DMS153 treated with DMSO at 0.1 percent for 48 hours (cell line): Measurements from ENCODE around the gene OR10T2.
"Not testable (repeated sequence)": the region's sequence is repeated elsewhere in the genome, so short reads cannot be mapped to it uniquely, and the experiment has no call there.

Experiments
- DNase-seq: peaks from one replicate; lab custom pipeline; 2025; ENCODE audit not compliant: unreplicated experiment; lab: John Stamatoyannopoulos, UW

Gene OR10T2, protein sequence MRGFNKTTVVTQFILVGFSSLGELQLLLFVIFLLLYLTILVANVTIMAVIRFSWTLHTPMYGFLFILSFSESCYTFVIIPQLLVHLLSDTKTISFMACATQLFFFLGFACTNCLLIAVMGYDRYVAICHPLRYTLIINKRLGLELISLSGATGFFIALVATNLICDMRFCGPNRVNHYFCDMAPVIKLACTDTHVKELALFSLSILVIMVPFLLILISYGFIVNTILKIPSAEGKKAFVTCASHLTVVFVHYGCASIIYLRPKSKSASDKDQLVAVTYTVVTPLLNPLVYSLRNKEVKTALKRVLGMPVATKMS

DNA sequence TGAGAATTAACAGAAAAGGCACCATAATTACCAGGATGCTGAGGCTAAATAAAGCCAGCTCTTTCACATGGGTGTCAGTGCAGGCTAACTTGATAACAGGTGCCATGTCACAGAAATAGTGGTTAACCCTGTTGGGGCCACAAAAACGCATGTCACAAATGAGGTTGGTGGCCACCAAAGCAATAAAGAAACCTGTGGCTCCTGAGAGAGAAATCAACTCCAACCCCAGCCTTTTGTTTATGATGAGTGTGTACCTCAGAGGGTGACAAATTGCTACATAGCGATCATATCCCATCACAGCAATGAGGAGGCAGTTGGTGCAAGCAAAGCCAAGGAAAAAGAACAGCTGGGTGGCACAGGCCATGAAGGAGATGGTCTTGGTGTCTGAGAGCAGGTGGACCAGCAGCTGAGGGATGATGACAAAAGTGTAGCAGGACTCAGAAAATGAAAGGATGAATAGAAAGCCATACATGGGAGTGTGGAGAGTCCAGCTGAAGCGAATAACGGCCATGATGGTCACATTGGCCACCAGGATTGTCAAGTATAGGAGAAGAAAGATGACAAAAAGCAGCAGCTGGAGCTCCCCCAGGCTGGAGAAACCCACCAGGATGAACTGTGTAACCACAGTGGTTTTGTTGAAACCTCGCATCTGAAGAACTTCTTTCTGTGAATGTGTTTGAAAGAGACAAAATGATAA is at the start of gene OR10T2:
OR10T2 (minus strand) TSS at position 649 of the 697 bp plus-strand sequence; CDS start at position 649, 0 bp downstream.
- no peak for DNase-seq

DNA sequence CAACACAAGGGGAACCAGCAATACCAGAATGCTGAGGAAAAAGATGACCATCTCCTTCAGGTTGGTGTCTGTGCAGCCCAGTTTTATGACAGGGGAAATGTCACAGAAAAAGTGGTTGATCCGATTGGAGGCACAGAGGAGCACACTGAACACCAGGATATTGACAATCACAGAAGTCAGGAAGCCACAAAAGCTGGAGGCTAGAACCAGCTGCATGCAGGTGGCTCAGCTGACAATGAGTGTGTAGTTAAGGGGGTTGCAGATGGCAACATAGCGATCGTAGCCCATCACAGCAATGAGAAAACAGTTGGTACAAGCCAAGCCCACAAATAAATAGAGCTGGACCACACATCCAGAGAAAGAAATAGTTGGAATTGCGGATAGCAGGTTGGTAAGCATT is 46.1 kb upstream of the OR10T2 start:
- DNase-seq = no peak

DNA sequence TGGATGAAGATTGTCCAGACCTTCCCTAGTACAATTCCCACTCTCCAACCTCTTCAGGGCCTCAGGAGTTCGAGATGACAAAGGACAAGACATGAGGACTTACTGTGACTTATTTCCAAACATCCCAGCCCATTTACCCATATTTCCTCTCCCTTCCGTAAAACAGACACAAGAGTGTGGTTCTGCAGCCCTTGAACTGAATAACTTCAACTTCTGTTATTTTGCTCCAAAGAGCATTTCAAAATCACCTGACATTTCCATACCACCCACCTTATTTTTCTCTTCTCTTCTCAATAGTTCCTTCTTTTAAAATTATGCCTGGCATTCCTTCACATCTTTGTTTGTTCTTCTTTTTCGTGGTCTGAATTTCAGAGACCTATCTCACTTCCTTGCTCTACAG is 35.5 kb upstream of the OR10T2 start:
- DNase-seq = no peak

DNA sequence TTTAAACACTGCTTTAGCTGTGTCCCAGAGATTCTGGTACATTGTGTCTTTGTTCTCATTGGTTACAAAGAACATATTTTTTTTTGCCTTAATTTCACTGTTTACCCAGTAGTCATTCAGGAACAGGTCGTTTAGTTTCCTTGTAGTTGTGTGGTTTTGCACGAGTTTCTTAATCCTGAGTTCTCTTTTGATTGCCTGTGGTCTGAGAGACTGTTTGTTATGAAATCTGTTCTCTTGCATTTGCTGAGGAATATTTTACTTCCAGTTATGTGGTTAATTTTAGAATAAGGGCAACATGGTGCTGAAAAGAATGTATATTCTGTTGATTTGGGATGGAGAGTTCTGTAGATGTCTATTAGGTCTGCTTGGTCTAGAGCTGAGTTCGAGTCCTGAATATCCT is 30.9 kb upstream of the OR10T2 start:
- DNase-seq = not testable (repeated sequence)

DNA sequence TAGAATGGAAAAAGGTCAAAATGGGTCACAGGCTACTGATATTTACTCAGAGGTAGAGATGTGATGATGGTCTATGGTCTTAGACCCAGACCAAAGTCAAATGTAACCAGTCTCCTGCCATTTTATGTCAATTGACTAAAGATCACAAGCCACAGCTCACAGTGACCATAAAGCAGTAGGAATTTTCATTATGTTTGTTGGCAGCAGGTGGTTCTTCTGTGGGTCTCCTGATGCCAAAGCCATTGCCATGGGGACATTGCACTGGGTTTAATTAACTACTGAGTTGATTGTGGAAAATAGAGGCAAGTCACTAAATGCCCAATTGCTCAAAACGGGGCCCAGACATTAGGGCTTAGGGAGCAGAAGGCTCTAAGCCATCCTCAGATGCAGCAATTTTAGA is 26.9 kb upstream of the OR10T2 start, which contains the start of gene OR10K2:
OR10K2 (minus strand) TSS at position 101 of the 400 bp plus-strand sequence. CDS start 5,371 bp downstream, outside the sequence.
- no peak for DNase-seq

DNA sequence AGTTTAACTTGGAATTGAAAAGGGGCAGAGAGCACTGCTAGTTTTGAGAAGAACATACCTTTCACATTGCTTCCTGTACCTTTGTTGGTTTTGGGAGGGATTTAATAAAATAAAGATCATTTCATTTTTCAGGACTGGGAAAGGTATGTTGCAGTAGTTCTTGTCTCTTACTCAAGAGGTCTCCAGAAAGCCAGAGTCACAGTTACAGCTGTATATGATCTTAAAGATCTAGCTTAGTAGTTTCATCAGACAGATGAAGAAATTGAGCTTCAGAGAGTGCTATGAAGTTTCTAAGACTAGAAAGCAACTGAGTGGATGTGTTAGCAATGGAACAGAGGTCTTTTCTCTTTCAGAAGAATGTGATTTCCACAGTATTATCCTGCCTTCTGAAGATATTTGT is 25.8 kb upstream of the OR10T2 start:
- DNase-seq = no peak

DNA sequence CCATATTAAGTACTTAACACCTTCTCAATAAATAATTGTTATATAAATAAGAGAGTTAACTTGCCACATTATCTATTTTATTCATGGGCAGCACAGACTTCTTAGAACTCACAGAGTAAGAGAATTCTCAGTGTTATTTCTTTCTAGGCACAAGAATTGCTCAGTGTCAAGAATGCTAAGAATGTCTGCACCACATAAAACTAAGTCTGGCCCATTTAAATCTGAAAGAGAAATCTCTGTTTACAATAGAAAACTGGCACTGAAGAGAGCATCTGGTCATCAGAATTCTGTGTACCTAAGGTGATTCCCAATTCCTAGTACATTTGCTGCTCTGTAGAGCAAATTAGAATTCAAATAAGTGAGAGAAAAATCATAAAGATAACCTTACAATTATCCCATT is 22.9 kb upstream of the OR10T2 start:
- DNase-seq = no peak

DNA sequence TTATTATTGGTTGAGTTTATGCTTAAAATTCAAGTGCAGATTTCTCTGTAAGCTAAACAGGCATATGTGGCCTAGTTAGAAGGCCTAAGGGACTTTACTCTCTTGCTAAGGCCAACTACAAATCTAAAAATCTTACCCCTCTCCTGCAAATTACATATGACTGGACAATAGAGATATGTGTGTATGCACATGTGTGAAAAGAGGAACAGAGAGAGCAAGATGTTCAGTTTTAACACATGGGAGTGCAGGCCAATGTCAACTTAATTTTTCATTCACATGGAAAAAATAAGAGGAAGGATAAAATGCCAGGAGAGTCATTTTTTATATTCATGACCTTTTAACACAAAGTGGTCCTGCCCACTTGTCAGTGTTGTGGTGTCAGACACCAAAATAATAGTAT is 18.3 kb upstream of the OR10T2 start:
- DNase-seq = no peak

DNA sequence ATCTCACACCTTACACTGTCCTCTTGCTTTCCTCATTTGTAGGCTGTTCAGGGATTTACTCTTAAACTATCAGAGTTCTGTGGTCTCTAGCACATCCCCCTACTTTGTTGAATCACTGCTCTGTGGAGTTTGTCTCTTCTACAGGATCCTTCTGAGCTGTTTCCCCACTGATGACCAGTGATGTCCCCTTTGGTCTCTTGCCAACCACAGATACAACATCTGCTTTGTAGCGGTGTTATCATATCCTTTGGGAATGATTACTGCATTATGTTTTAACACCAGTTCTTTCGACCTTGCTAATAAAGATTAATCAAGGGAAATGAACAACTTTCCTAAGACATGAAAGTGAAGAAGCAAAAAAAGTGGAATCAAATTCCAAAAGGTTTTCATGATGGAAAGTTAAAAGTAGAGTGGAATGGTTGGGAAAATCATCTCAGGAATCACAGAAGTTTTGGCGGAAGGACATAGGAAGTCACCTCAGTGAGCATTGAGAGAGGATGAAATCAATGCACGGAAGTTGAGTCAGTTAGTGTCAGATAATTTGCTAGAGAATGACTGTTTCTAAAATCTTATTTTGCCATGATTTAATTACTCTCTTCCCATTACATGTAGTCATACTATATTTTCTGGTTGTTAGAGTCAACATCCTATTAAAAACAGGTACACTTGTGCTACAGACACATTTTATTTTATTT is 15.5 kb upstream of the OR10T2 start:
- no peak for DNase-seq

DNA sequence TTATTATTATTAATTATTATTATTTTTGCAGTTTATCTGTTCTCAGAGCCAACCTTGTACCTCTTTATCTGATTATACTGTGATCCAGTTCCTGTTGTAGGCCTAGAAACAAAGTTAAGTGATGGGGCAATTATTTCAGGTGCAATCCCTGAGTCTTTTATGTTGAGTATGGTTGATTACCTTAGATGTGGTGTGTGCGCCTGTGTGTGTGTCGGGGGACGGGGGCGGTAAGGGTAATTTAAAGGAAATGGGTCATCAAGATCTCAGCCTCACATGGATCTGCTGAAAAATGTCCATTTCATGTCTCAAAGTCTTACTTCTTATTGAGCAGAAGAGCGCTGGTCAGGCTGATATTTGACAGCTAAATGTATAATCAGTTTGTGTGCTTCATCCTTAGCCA is 7.8 kb upstream of the OR10T2 start:
- DNase-seq = no peak

DNA sequence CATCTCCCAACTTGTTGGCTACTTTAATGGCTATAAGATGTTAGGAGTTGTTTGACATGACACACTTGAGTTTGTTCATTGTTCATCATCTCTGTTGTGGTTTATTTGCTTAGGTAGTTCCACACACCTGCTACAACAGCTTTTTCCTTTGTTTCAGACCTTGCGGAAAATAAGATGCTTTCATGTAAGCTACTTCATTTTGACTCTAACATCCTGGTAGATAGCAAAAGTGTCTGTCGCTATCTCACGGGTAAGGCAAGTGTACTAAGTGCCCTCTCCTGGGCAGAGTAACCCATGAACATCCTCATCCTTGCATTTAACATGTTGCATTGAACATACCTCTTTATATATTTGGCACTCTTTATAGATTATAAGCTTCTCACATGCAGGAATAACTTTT is 1.6 kb upstream of the OR10T2 start:
- DNase-seq = no peak

DNA sequence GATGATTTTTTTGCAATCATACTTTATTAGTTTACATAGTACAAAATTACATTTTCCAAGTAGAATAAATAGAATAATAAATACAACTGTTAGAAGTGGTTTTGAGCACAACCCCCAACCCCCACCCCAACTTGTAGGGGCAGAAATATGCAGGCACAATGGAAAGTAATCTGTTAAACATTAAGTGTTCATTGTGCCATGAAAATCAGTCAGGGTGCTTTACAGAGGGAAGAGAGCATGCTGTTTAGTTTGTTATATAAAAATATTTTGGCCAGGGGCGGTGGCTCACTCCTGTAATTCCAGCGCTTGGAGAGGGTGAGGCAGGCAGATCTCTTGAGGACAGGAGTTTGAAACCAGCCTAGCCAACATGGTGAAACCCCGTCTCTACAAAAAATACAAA is 2.6 kb downstream of the OR10T2 start:
- no peak for DNase-seq

DNA sequence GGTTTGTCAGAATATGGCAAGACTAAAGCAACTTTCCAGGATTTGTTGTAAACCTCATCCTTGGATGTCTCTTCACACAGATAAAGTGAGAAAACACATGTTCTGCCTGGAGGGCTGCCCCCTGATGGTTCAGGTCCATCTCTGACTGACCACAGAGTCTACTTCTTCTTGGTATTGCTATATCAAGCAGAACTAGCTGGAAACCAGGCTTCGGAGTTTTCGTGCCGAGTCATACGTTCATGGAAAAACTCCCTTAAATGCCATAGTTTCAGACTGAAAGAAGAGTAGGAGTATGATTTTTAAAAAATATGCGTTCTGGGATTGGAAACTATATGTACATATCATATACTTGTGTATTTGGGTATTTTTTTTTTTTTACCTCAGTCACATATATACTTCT is 5.8 kb downstream of the OR10T2 start:
- no peak for DNase-seq

DNA sequence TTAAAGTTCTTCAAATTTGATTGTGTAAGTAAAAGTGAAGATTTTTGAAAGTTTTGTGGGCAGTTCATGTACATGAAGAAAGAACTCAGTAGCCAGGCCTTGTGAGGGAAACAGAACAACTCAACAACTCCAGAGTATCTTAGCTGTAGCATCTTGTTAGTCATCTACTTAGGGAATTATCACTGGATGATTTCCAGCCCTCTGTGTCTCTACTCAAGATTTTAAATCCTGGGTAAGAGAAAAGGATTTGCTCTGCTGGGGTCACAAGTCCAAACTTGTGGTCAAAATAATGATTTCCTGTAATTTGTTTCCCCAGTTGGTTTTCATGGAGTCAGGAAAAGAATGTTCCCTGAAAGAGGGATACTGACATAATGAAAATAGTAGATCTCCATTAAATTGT is 8.2 kb downstream of the OR10T2 start:
- DNase-seq = no peak

DNA sequence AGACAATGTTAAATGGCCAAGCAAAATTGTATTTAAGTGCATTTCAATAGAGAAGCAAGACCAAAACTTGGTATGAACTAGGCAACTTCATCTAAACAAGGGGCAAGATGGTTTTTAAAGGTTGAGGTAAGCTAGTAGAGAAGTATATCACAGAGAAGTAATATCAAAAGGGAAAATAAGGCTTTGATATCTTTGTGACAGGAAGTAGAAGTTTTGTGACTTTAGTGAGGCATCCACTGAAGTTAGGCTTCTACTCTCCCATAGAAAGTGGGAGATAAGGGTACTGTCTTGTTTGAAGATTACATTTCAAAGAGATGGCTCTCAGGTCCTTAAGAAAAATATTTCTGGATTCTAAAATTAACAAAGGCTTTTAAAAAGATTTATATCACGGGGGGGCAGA is 8.9 kb downstream of the OR10T2 start:
- no peak for DNase-seq

DNA sequence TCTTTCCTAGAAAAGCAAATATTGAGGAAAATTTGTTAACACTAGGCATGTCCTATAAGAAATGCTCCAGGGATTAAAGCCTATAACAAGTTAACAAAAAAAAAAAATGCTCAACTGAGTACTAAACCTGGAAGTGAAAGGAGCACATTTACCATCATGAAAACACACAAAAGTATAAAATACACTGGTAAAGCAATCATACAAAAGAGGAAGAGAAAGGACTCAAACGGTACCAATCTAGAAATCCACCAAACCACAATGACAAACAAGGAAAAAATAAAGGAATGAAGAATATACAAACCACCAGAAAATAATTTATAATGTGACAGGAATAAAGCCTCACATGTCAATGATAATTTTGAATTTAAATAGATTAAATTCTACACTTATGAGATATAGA is 24.4 kb downstream of the OR10T2 start:
- DNase-seq = no peak

DNA sequence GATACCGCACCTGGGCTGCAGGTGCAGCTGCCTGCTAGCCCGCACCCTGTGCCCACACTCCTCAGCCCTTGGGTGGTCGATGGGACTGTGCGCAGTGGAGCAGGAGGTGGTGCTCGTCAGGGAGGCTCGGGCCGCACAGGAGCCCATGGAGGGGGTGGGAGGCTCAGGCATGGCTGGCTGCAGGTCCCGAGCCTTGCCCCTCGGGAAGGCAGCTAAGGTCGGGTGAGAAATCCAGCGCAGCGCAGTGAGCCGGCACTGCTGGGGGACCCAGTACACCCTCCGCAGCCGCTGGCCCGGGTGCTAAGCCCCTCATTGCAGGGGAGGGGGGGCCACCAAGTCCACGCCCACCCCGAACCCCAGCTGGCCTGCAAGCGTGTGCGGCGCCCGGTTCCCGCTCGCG is 25.2 kb downstream of the OR10T2 start:
- not testable (repeated sequence) for DNase-seq

DNA sequence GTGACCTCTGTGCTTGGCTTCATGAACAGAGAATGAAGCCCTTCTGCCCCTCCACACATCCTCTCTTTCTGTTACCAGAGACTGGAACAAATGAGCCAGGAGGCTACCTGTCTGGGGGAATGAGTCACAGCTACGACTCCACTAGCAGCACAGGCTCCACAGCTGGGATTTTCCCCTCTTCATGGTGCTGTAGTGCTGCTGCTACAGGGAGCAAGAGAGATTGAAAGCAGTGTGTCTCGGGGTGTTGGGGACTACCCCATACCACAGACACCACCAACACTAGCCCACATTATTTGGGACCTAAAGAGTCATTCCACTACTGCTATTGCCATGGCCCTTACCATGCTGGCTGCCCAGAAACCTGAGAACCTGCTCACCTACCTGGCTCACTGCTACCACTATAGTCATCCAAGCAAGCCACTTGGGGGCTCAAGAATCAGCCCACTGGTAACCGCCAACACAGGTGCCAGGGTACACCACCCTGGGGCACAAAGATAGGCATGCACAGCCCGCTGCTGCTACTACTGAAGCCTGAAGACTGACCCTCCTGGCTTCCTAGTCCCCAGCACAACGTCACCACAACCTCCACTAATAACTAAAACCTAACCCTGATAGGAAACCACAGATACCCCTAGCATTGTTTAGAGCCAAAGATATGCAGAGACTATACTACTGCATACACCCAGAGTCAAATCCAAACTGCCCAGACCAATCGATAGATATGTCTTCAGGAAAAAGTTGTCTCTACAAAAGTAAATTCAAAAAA is 27.9 kb downstream of the OR10T2 start:
- DNase-seq = no peak

DNA sequence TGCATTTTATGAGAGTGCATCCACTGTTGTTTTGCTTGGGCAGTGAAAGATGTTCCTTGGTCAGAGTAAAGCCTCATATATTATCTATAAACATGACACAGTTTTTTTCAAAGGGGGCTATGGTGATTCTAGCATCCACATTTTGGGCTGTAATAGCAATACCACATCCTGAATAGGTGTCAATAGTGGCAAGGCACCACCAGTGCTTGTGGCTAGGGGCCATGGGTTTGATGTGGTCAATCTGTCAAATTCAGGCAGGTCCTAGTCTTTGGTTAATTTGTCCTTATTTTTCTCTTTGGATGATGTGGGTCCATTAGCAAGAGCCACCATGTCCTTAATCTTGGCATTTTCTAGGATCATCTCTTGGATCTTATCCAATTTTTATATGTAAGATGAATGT is 32.5 kb downstream of the OR10T2 start:
- DNase-seq = no peak

DNA sequence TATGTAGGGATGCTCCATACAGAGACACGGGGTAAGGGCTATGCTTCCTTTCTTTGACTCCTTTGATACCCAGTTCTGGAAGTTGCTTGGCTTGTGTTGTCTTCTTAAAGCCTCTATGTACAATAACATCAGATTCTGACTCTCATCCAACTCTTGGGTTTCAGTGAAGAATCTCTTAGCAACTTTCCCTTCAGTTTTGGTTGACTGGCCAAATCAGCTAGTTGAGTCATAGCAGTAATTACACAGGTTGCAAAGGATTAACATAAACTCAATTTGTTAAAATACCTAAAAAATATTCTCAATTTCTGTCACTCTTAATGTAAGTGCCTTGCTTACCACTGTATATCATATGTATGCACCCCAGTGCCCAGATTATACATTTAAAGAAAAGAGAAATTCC is 36.3 kb downstream of the OR10T2 start:
- DNase-seq = no peak

DNA sequence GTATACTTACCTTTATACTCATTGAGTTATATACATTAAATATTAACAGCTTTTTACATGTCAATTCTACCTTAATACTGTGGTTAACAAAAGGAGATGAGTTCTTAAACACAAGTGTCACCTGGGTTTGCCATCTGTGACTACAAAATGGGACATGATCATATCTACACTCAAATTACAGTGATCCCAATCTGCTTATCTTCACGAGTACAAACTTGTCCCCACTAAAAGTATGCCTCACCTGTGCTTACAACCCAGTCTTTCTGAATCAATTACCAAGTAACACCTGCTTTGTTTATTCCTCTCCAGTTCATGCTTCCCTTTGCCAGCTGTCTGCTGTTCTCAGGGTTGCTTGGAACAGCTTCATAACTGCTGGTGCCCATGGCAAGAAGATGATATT is 36.8 kb downstream of the OR10T2 start:
- no peak for DNase-seq
